IMR-90 (cell line): ENCODE measurements around the gene PLP1. TPM values are rescaled to one million over a fixed set of nuclear protein-coding genes. Genes with fewer than 3 reads are reported as not detected.

Experiments
- ATAC-seq: fragments of 200-7000 bp; cut with Tn5 transposase; 2 replicates; pipeline ENCODE4 v1.9.1; 2020; ENCODE audit warnings: low read depth, mild to moderate bottlenecking, moderate library complexity
- BruUV-seq: library from RNA; stranded (reverse); fragments of 400-500 nt; replicated peaks from 2 replicates; lab custom pipeline; 2021; lab: Mats Ljungman, UMichigan
- CTCF ChIA-PET: fragments of 300-600 bp; formaldehyde crosslinking; extraction: SDS; loops from one replicate; lab custom pipeline; 2021; ENCODE audit warnings: antibody characterized with exemption; lab: Yijun Ruan, JAX
- POLR2A ChIA-PET: fragments of 300-600 bp; sonication (Branson Sonifier 250); formaldehyde crosslinking; loops from one replicate; lab custom pipeline; 2022; ENCODE audit warnings: antibody characterized with exemption; ENCODE audit not compliant: unreplicated experiment; lab: Charles Lee
- DNase-seq: peaks from one replicate; pipeline ENCODE4 v3.0.0; 2013
- H2AFZ ChIP-seq: replicated peaks from 2 replicates; pipeline ENCODE3; 2013; ENCODE audit warnings: low read length, mild to moderate bottlenecking; ENCODE audit not compliant: poor library complexity
- H2AK5ac ChIP-seq: 2 replicates; pipeline ENCODE4 v1.6.1; 2013; ENCODE audit warnings: low read depth, low read length, inconsistent platforms
- H2AK9ac ChIP-seq: replicated peaks from 2 replicates; pipeline ENCODE3; 2013; ENCODE audit warnings: mild to moderate bottlenecking, low read depth, low read length, moderate library complexity; ENCODE audit not compliant: poor library complexity
- H2BK120ac ChIP-seq: 2 replicates; pipeline ENCODE4 v1.6.1; 2013; ENCODE audit warnings: low read depth, low read length, inconsistent platforms
- H2BK15ac ChIP-seq: 3 replicates; pipeline ENCODE4 v1.6.1; 2013; ENCODE audit warnings: low read depth, low read length, inconsistent platforms
- H2BK20ac ChIP-seq: 2 replicates; pipeline ENCODE4 v1.6.1; 2013; ENCODE audit warnings: low read depth, mild to moderate bottlenecking, inconsistent platforms, low read length, moderate library complexity
- H2BK5ac ChIP-seq: 2 replicates; pipeline ENCODE4 v1.6.1; 2013; ENCODE audit warnings: mild to moderate bottlenecking, low read depth, low read length, inconsistent platforms; ENCODE audit not compliant: poor library complexity, severe bottlenecking
- H3K14ac ChIP-seq: replicated peaks from 2 replicates; pipeline ENCODE4 v1.6.1; 2013; ENCODE audit warnings: low read depth, low read length, inconsistent platforms
- H3K18ac ChIP-seq: 2 replicates; pipeline ENCODE4 v1.6.1; 2013; ENCODE audit warnings: low read depth, low read length, control low read depth
- H3K23ac ChIP-seq: 2 replicates; pipeline ENCODE4 v1.6.1; 2013; ENCODE audit warnings: low read depth, low read length, inconsistent platforms
- H3K27ac ChIP-seq: 2 replicates; pipeline ENCODE4 v1.5.1; 2013; ENCODE audit warnings: mild to moderate bottlenecking, control low read depth, low read length; ENCODE audit not compliant: insufficient read depth
- H3K27me3 ChIP-seq: 2 replicates; pipeline ENCODE4 v1.6.1; 2013; ENCODE audit warnings: low read length; ENCODE audit not compliant: control insufficient read depth, insufficient read depth
- H3K36me3 ChIP-seq: 2 replicates; pipeline ENCODE4 v1.6.1; 2013; ENCODE audit warnings: low read length, mixed read lengths; ENCODE audit not compliant: control insufficient read depth, insufficient read depth
- H3K4ac ChIP-seq: 2 replicates; pipeline ENCODE4 v1.6.1; 2013; ENCODE audit warnings: low read depth, low read length, inconsistent platforms
- H3K4me1 ChIP-seq: 2 replicates; pipeline ENCODE4 v1.6.1; 2013; ENCODE audit warnings: low read length, mixed read lengths; ENCODE audit not compliant: control insufficient read depth, insufficient read depth
- H3K4me2 ChIP-seq: 2 replicates; pipeline ENCODE4 v1.6.1; 2013; ENCODE audit warnings: low read depth, mild to moderate bottlenecking, control low read depth, low read length, moderate library complexity
- H3K4me3 ChIP-seq: 2 replicates; pipeline ENCODE4 v1.5.1; 2013; ENCODE audit warnings: low read depth, mild to moderate bottlenecking, control low read depth, low read length, moderate library complexity; ENCODE audit not compliant: insufficient read depth
- H3K56ac ChIP-seq: 2 replicates; pipeline ENCODE4 v1.6.1; 2013; ENCODE audit warnings: low read length, inconsistent platforms; ENCODE audit not compliant: insufficient read depth; ENCODE audit errors: extremely low read depth
- H3K79me1 ChIP-seq, 2 experiments: 2 replicates each; pipeline ENCODE4 v1.6.1; 2013; ENCODE audit warnings: low read length in 2 of 2, inconsistent platforms in 1 of 2, low read depth in 1 of 2
- H3K9ac ChIP-seq: 2 replicates; pipeline ENCODE4 v1.6.1; 2013; ENCODE audit warnings: low read depth, low read length, control low read depth
- H3K9me1 ChIP-seq: 2 replicates; pipeline ENCODE4 v1.6.1; 2013; ENCODE audit warnings: low read length, inconsistent platforms; ENCODE audit not compliant: insufficient read depth
- H3K9me3 ChIP-seq: 2 replicates; pipeline ENCODE4 v1.6.1; 2013; ENCODE audit warnings: low read length; ENCODE audit not compliant: control insufficient read depth, insufficient read depth
- H4K20me1 ChIP-seq: 2 replicates; pipeline ENCODE4 v1.6.1; 2013; ENCODE audit warnings: low read length, inconsistent platforms; ENCODE audit not compliant: insufficient read depth
- H4K5ac ChIP-seq: 2 replicates; pipeline ENCODE4 v1.6.1; 2013; ENCODE audit warnings: mild to moderate bottlenecking, low read depth, low read length, control low read depth
- H4K8ac ChIP-seq, 2 experiments: 2 replicates each; pipeline ENCODE4 v1.6.1; 2013; ENCODE audit warnings: low read depth in 2 of 2, low read length in 2 of 2, control low read depth in 1 of 2, inconsistent platforms in 1 of 2
- H4K91ac ChIP-seq: 2 replicates; pipeline ENCODE4 v1.6.1; 2013; ENCODE audit warnings: low read depth, low read length, inconsistent platforms; ENCODE audit not compliant: insufficient read depth
- BHLHE40 ChIP-seq: fragments of 150-350 bp; IDR thresholded peaks from 2 replicates; pipeline ENCODE4 v1.6.1; 2016; ENCODE audit warnings: mild to moderate bottlenecking, low read depth, low read length
- CEBPB ChIP-seq: IDR thresholded peaks from 2 replicates; pipeline ENCODE4 v1.6.1; 2012; ENCODE audit warnings: low read depth, low read length, improper control_type of control experiment
- CHD1 ChIP-seq: IDR thresholded peaks from 2 replicates; pipeline ENCODE4 v1.6.1; 2012; ENCODE audit warnings: low read depth, low read length, improper control_type of control experiment
- FOS ChIP-seq: fragments of 150-350 bp; IDR thresholded peaks from 2 replicates; pipeline ENCODE4 v1.6.1; 2016; ENCODE audit warnings: low read depth, low read length
- MAFK ChIP-seq: IDR thresholded peaks from 2 replicates; pipeline ENCODE4 v1.6.1; 2012; ENCODE audit warnings: low read depth, low read length, improper control_type of control experiment
- MAZ ChIP-seq: IDR thresholded peaks from 2 replicates; pipeline ENCODE4 v1.6.1; 2012; ENCODE audit warnings: low read depth, mild to moderate bottlenecking, low read length, improper control_type of control experiment, moderate library complexity, borderline replicate concordance
- MXI1 ChIP-seq: IDR thresholded peaks from 2 replicates; pipeline ENCODE4 v1.6.1; 2012; ENCODE audit warnings: low read depth, mild to moderate bottlenecking, low read length, moderate library complexity, borderline replicate concordance
- NFE2L2 ChIP-seq: fragments of 150-350 bp; IDR thresholded peaks from 2 replicates; pipeline ENCODE4 v1.6.1; 2016; ENCODE audit warnings: low read depth, mild to moderate bottlenecking, low read length
- POLR2A ChIP-seq: IDR thresholded peaks from 2 replicates; pipeline ENCODE4 v1.6.1; 2012; ENCODE audit warnings: mild to moderate bottlenecking, low read depth, low read length
- RAD21 ChIP-seq: IDR thresholded peaks from 2 replicates; pipeline ENCODE4 v1.6.1; 2012; ENCODE audit warnings: low read length, improper control_type of control experiment
- RCOR1 ChIP-seq: IDR thresholded peaks from 2 replicates; pipeline ENCODE4 v1.6.1; 2012; ENCODE audit warnings: mild to moderate bottlenecking, low read length, improper control_type of control experiment; ENCODE audit not compliant: insufficient replicate concordance
- RFX5 ChIP-seq: IDR thresholded peaks from 2 replicates; pipeline ENCODE4 v1.8.0; 2012; ENCODE audit warnings: low read depth, mild to moderate bottlenecking, low read length, moderate library complexity
- SMC3 ChIP-seq: fragments of 150-350 bp; IDR thresholded peaks from 2 replicates; pipeline ENCODE4 v1.6.1; 2016; ENCODE audit warnings: low read depth, mild to moderate bottlenecking, antibody characterized with exemption, low read length, moderate library complexity
- WGBS, 2 experiments: methylation state at CpG; one replicate each; pipeline versions ENCODE4 v1.1.5 to v1.1.7; 2013; ENCODE audit warnings: missing lambda C conversion rate in 2 of 2; ENCODE audit not compliant: insufficient read length in 1 of 2; ENCODE audit errors: extremely low coverage in 2 of 2; 5-methylcytosine and 5-hydroxymethylcytosine counted together
- dilution Hi-C: fragments of 300-500 bp; cut with HindIII; formaldehyde crosslinking; loops from one replicate; pipeline ENCODE4 v1.14.3; 2018; ENCODE audit warnings: low sequenced_read_pairs; ENCODE audit not compliant: unreplicated experiment
- in situ Hi-C: fragments of 300-500 bp; cut with MboI; formaldehyde crosslinking; loops from 3 replicates; pipeline ENCODE4 v1.14.3; 2019; ENCODE audit warnings: low sequenced_read_pairs, inconsistent platforms, mixed read lengths
- intact Hi-C: fragments of 100-400 bp; cut with micrococcal nuclease; formaldehyde crosslinking; loops from 2 replicates; pipeline ENCODE4 v1.10.0; 2022
- polyA plus RNA-seq, 3 experiments: library from polyadenylated mRNA; depleted of rRNA; stranded (reverse); fragments of >200 nt; gene quantifications; 2 replicates each; pipeline ENCODE4 v1.2.3, GENCODE V29; 2012; ENCODE audit warnings: low replicate concordance in 1 of 3
- total RNA-seq: library from RNA; depleted of rRNA; stranded (reverse); fragments of >200 nt; gene quantifications from 2 replicates; pipeline ENCODE4 v1.2.3, GENCODE V29; 2012
- TF ChIP-seq, protein P1 (sequence below): fragments of 150-350 bp; IDR thresholded peaks from 2 replicates; pipeline ENCODE4 v1.6.1; 2016; ENCODE audit warnings: low read depth, mild to moderate bottlenecking, low read length, moderate library complexity, borderline replicate concordance
- TF ChIP-seq, protein P2 (sequence below): conservative IDR thresholded peaks from 2 replicates; pipeline ENCODE4 v1.5.1; 2012; ENCODE audit warnings: mild to moderate bottlenecking, low read depth, low read length, improper control_type of control experiment
- TF ChIP-seq, protein P3 (sequence below): fragments of 150-350 bp; IDR thresholded peaks from 2 replicates; pipeline ENCODE4 v1.6.1; 2017; ENCODE audit warnings: mild to moderate bottlenecking, antibody characterized with exemption, low read length, low read depth

PLP1 gene
- total and polyA plus RNA-seq, 2 of the 4 experiments (the other 2 are of a cell fraction) = 0.18 to 0.62 TPM

DNA sequence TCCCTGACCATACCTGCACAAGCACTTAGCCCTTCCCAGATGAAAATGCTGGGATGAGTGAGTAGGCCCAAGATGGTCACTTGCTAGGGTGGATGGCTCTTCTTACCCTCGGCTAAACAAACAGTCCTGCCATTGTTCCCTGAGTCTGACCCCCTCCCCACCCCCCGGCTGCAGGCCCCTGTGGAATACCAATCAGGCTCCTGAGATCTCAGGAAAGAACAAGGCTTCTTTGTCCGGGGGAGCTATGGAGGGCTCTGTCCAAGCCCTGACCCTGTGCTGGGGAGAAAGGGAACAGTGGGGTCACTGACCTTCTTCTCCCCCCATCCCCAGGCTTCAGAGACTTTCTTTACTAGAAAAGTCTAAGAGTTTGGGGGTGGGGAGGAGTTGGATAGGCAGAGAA lies 6.0 kb downstream of the PLP1 start:
- Histone ChIP-seq H3K27ac (no peak overlapping the region), H2BK5ac (no peak overlapping the region), H3K9me1 (no peaks in the 10 kb centered on the region), H3K56ac (no peak overlapping the region), H3K14ac (no peak overlapping the region), H3K9me3 (no peaks in the 10 kb centered on the region), H3K27me3 (peaks cover 26% of the 10 kb centered on the region), H3K4me3 (no peak overlapping the region), H3K4me1 (no peaks in the 10 kb centered on the region), H4K5ac (no peak overlapping the region), H4K91ac (no peak overlapping the region), H3K79me1 (no peaks in the 10 kb centered on the region), H3K4ac (no peak overlapping the region), H2BK20ac (no peak overlapping the region), H2AFZ (no peak overlapping the region), H2AK5ac (no peak overlapping the region), H3K18ac (no peak overlapping the region), H3K23ac (no peak overlapping the region), H2AK9ac (no peak overlapping the region), H2BK120ac (no peak overlapping the region), H2BK15ac (no peak overlapping the region), H4K20me1 (no peaks in the 10 kb centered on the region), H3K4me2 (no peak overlapping the region), H4K8ac (no peak overlapping the region), H3K36me3 (no peaks in the 10 kb centered on the region), H3K9ac (no peak overlapping the region)
- ChIA-PET POLR2A (no interaction called here), CTCF (no interaction called here)
- no TSS peak for BruUV-seq
- no CpG with 5 or more reads among the region's 3 CpGs for WGBS, 2 experiments
- no peak for ATAC-seq
- TF ChIP-seq RCOR1 (no peak), MAZ (no peak), RAD21 (no peak), BHLHE40 (no peak), SMC3 (no peak), MXI1 (no peak), NFE2L2 (no peak), CEBPB (no peak), FOS (no peak), MAFK (no peak), POLR2A (no peak), CHD1 (no peak), RFX5 (no peak)
- TF ChIP-seq, protein P1, sequence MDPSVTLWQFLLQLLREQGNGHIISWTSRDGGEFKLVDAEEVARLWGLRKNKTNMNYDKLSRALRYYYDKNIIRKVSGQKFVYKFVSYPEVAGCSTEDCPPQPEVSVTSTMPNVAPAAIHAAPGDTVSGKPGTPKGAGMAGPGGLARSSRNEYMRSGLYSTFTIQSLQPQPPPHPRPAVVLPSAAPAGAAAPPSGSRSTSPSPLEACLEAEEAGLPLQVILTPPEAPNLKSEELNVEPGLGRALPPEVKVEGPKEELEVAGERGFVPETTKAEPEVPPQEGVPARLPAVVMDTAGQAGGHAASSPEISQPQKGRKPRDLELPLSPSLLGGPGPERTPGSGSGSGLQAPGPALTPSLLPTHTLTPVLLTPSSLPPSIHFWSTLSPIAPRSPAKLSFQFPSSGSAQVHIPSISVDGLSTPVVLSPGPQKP = no peak
- TF ChIP-seq, protein P2, sequence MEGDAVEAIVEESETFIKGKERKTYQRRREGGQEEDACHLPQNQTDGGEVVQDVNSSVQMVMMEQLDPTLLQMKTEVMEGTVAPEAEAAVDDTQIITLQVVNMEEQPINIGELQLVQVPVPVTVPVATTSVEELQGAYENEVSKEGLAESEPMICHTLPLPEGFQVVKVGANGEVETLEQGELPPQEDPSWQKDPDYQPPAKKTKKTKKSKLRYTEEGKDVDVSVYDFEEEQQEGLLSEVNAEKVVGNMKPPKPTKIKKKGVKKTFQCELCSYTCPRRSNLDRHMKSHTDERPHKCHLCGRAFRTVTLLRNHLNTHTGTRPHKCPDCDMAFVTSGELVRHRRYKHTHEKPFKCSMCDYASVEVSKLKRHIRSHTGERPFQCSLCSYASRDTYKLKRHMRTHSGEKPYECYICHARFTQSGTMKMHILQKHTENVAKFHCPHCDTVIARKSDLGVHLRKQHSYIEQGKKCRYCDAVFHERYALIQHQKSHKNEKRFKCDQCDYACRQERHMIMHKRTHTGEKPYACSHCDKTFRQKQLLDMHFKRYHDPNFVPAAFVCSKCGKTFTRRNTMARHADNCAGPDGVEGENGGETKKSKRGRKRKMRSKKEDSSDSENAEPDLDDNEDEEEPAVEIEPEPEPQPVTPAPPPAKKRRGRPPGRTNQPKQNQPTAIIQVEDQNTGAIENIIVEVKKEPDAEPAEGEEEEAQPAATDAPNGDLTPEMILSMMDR = no peak
- TF ChIP-seq, protein P3, sequence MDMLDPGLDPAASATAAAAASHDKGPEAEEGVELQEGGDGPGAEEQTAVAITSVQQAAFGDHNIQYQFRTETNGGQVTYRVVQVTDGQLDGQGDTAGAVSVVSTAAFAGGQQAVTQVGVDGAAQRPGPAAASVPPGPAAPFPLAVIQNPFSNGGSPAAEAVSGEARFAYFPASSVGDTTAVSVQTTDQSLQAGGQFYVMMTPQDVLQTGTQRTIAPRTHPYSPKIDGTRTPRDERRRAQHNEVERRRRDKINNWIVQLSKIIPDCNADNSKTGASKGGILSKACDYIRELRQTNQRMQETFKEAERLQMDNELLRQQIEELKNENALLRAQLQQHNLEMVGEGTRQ = no peak
- intact Hi-C loops = no loop called here
- no peak for DNase-seq
- in situ Hi-C loops = no loop called here
- dilution Hi-C loops = no loop called here
